H9 (cell line): ENCODE measurements around the gene ZNF618. TPM values are rescaled to one million over a fixed set of nuclear protein-coding genes. Genes with fewer than 3 reads are reported as not detected.

Experiments
- DNase-seq: peaks from one replicate; pipeline ENCODE4 v3.0.0-alpha.2; 2017
- H2AFZ ChIP-seq: one replicate; pipeline ENCODE4 v1.6.1; 2013; ENCODE audit warnings: mild to moderate bottlenecking, low read length, control low read depth, moderate library complexity
- H2AK5ac ChIP-seq: 2 replicates; pipeline ENCODE4 v1.6.1; 2013; ENCODE audit warnings: low read length, control low read depth, mixed read lengths; ENCODE audit not compliant: insufficient read length
- H2BK120ac ChIP-seq: one replicate; pipeline ENCODE4 v1.6.1; 2013; ENCODE audit warnings: low read depth, mild to moderate bottlenecking, low read length, control low read depth, inconsistent platforms; ENCODE audit not compliant: poor library complexity, severe bottlenecking
- H2BK12ac ChIP-seq: 2 replicates; pipeline ENCODE4 v1.6.1; 2013; ENCODE audit warnings: low read length, control low read depth, mixed read lengths, low read depth; ENCODE audit not compliant: insufficient read length
- H2BK15ac ChIP-seq: 2 replicates; pipeline ENCODE4 v1.6.1; 2013; ENCODE audit warnings: low read depth, low read length, control low read depth
- H2BK20ac ChIP-seq: one replicate; pipeline ENCODE4 v1.6.1; 2013; ENCODE audit warnings: low read depth, mild to moderate bottlenecking, low read length, control low read depth, inconsistent platforms; ENCODE audit not compliant: poor library complexity, severe bottlenecking
- H2BK5ac ChIP-seq: 2 replicates; pipeline ENCODE4 v1.6.1; 2013; ENCODE audit warnings: low read length, control low read depth, mixed read lengths; ENCODE audit not compliant: insufficient read length
- H3K14ac ChIP-seq: 2 replicates; pipeline ENCODE4 v1.6.1; 2013; ENCODE audit warnings: low read length, control low read depth; ENCODE audit not compliant: insufficient read depth
- H3K18ac ChIP-seq: 2 replicates; pipeline ENCODE4 v1.6.1; 2013; ENCODE audit warnings: low read depth, mild to moderate bottlenecking, mixed read lengths, low read length, control low read depth; ENCODE audit not compliant: insufficient read length
- H3K23ac ChIP-seq: 2 replicates; pipeline ENCODE4 v1.6.1; 2013; ENCODE audit warnings: low read length, control low read depth, mixed read lengths, low read depth; ENCODE audit not compliant: insufficient read length
- H3K23me2 ChIP-seq: 2 replicates; pipeline ENCODE4 v1.6.1; 2013; ENCODE audit warnings: low read depth, mild to moderate bottlenecking, mixed read lengths, low read length, control low read depth; ENCODE audit not compliant: insufficient read length, poor library complexity, severe bottlenecking
- H3K27ac ChIP-seq: 2 replicates; pipeline ENCODE4 v1.5.1; 2013; ENCODE audit warnings: low read length, control low read depth, mixed read lengths, low read depth; ENCODE audit not compliant: insufficient read length
- H3K27me3 ChIP-seq: 2 replicates; pipeline ENCODE4 v1.6.1; 2013; ENCODE audit warnings: low read length, control low read depth, inconsistent platforms; ENCODE audit not compliant: insufficient read depth
- H3K4ac ChIP-seq: 2 replicates; pipeline ENCODE4 v1.6.1; 2013; ENCODE audit warnings: low read depth, mild to moderate bottlenecking, control low read depth, inconsistent platforms, low read length, moderate library complexity
- H3K4me1 ChIP-seq: 2 replicates; pipeline ENCODE4 v1.6.1; 2013; ENCODE audit warnings: low read length, control low read depth, inconsistent platforms; ENCODE audit not compliant: insufficient read depth
- H3K4me2 ChIP-seq: 2 replicates; pipeline ENCODE4 v1.6.1; 2013; ENCODE audit warnings: low read length, control low read depth, mixed read lengths; ENCODE audit not compliant: insufficient read length, insufficient read depth
- H3K56ac ChIP-seq: 2 replicates; pipeline ENCODE4 v1.6.1; 2013; ENCODE audit warnings: low read depth, mild to moderate bottlenecking, mixed read lengths, low read length, control low read depth; ENCODE audit not compliant: insufficient read length
- H3K79me1 ChIP-seq: 2 replicates; pipeline ENCODE4 v1.6.1; 2013; ENCODE audit warnings: low read depth, mild to moderate bottlenecking, moderate library complexity, low read length, control low read depth, inconsistent platforms; ENCODE audit not compliant: insufficient read depth, poor library complexity, severe bottlenecking
- H3K79me2 ChIP-seq: 2 replicates; pipeline ENCODE4 v1.6.1; 2013; ENCODE audit warnings: low read length, control low read depth, inconsistent platforms; ENCODE audit not compliant: insufficient read depth
- H3K9ac ChIP-seq: 2 replicates; pipeline ENCODE4 v1.6.1; 2013; ENCODE audit warnings: low read length, control low read depth, mixed read lengths; ENCODE audit not compliant: insufficient read length; ENCODE audit errors: extremely low read depth
- H3K9me3 ChIP-seq: one replicate; pipeline ENCODE4 v1.6.1; 2013; ENCODE audit warnings: low read depth, low read length, inconsistent platforms; ENCODE audit not compliant: control insufficient read depth
- H3T11ph ChIP-seq: one replicate; pipeline ENCODE4 v1.6.1; 2013; ENCODE audit warnings: mild to moderate bottlenecking, low read length, control low read depth, inconsistent platforms
- H4K20me1 ChIP-seq: one replicate; pipeline ENCODE4 v1.6.1; 2013; ENCODE audit not compliant: control insufficient read depth, insufficient read length, insufficient read depth
- H4K5ac ChIP-seq: 2 replicates; pipeline ENCODE4 v1.6.1; 2013; ENCODE audit warnings: low read depth, mild to moderate bottlenecking, mixed read lengths, low read length, control low read depth; ENCODE audit not compliant: insufficient read length
- H4K8ac ChIP-seq: replicated peaks from 2 replicates; pipeline ENCODE4 v1.6.1; 2013; ENCODE audit warnings: low read length, control low read depth, mixed read lengths, low read depth; ENCODE audit not compliant: insufficient read length
- H4K91ac ChIP-seq: 2 replicates; pipeline ENCODE4 v1.6.1; 2013; ENCODE audit warnings: low read depth, mild to moderate bottlenecking, moderate library complexity, mixed read lengths, low read length, control low read depth; ENCODE audit not compliant: insufficient read length
- H3K27ac Mint-ChIP-seq, 3 experiments: 2 replicates in 2 of 3; 3 replicates in 1 of 3; pipeline ENCODE4 v1.8.0; 2020 to 2021; ENCODE audit warnings: mixed read lengths in 3 of 3, mild to moderate bottlenecking in 1 of 3, moderate library complexity in 1 of 3
- H3K27me3 Mint-ChIP-seq: 2 replicates; pipeline ENCODE4 v1.8.0; 2021; ENCODE audit warnings: low read depth, mild to moderate bottlenecking, moderate library complexity, mixed read lengths
- H3K36me3 Mint-ChIP-seq, 3 experiments: 2 replicates in 2 of 3; 3 replicates in 1 of 3; pipeline ENCODE4 v1.8.0; 2020 to 2021; ENCODE audit warnings: low read depth in 3 of 3, mixed read lengths in 3 of 3; ENCODE audit not compliant: insufficient read depth in 1 of 3
- H3K4me1 Mint-ChIP-seq, 2 experiments: 2 replicates each; pipeline ENCODE4 v1.8.0; 2020; ENCODE audit warnings: mixed read lengths in 2 of 2
- H3K4me3 Mint-ChIP-seq, 2 experiments: 2 replicates in 1 of 2; 3 replicates in 1 of 2; pipeline ENCODE4 v1.8.0; 2020 to 2021; ENCODE audit warnings: mild to moderate bottlenecking in 2 of 2, mixed read lengths in 2 of 2, moderate library complexity in 1 of 2
- H3K9me3 Mint-ChIP-seq, 2 experiments: 2 replicates in 1 of 2; 3 replicates in 1 of 2; pipeline ENCODE4 v1.8.0; 2020; ENCODE audit warnings: mild to moderate bottlenecking in 2 of 2, mixed read lengths in 2 of 2, moderate library complexity in 1 of 2
- WGBS: extraction: QIAGEN DNeasy Blood & Tissue Kit; methylation state at CpG from one replicate; pipeline ENCODE4 v1.1.7; 2013; ENCODE audit warnings: missing lambda C conversion rate, low lambda C conversion rate, mixed read lengths; ENCODE audit not compliant: insufficient read length; ENCODE audit errors: extremely low coverage; 5-methylcytosine and 5-hydroxymethylcytosine counted together
- total RNA-seq: library from RNA; stranded (reverse); gene quantifications from 2 replicates; pipeline ENCODE4 v1.2.1, GENCODE V29; 2021
- TF ChIP-seq, protein P1 (sequence below): fragments of 200-600 bp; sonication (generic); conservative IDR thresholded peaks from 3 replicates; pipeline ENCODE4 v1.8.0; 2021; ENCODE audit warnings: antibody characterized with exemption, mild to moderate bottlenecking

ZNF618 gene
- total RNA-seq, 1 experiment from 2014 or later = 13.6 TPM

DNA sequence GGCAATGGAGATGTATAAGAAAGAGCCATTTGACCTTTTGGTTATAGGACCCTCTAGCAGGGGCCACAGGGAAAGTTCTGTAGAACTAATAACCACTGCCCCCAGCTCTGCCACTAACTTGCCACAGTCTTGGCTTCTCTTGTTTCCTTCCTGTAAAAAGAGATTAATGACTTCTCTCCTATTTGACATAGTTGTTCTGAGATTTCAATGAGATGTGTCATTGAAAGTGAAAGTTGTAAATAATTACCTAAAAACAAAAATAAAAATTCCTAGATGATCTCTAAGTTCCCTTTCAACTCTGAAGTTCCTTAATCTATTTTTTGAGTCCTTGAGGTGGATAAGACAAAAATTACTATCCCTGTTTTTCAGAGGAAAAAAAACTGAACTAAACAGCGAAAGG lies 224.4 kb downstream of the ZNF618 start:
- no peak overlapping the region for H2BK12ac ChIP-seq
- H3K23me2 ChIP-seq = peaks cover 7% of the 10 kb centered on the region
- DNase-seq = no peak
- no peak overlapping the region for H3K18ac ChIP-seq
- H3K4ac ChIP-seq = no peak overlapping the region
- peaks cover 8 to 22% of the 10 kb centered on the region in 2 experiments for H3K4me1 Mint-ChIP-seq
- no peak overlapping the region for H3K27ac ChIP-seq
- no peak overlapping the region for H2BK120ac ChIP-seq
- H3K27ac Mint-ChIP-seq = no peak overlapping the region
- no peaks in the 10 kb centered on the region for H4K20me1 ChIP-seq
- H3K79me2 ChIP-seq = no peaks in the 10 kb centered on the region
- H4K8ac ChIP-seq = no peak overlapping the region
- no peak overlapping the region for H3T11ph ChIP-seq
- TF ChIP-seq, protein P1, sequence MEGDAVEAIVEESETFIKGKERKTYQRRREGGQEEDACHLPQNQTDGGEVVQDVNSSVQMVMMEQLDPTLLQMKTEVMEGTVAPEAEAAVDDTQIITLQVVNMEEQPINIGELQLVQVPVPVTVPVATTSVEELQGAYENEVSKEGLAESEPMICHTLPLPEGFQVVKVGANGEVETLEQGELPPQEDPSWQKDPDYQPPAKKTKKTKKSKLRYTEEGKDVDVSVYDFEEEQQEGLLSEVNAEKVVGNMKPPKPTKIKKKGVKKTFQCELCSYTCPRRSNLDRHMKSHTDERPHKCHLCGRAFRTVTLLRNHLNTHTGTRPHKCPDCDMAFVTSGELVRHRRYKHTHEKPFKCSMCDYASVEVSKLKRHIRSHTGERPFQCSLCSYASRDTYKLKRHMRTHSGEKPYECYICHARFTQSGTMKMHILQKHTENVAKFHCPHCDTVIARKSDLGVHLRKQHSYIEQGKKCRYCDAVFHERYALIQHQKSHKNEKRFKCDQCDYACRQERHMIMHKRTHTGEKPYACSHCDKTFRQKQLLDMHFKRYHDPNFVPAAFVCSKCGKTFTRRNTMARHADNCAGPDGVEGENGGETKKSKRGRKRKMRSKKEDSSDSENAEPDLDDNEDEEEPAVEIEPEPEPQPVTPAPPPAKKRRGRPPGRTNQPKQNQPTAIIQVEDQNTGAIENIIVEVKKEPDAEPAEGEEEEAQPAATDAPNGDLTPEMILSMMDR = no peak
- H3K9me3 ChIP-seq = no peaks in the 10 kb centered on the region
- H2BK15ac ChIP-seq = no peak overlapping the region
- H4K5ac ChIP-seq = no peak overlapping the region
- no peak overlapping the region for H2AK5ac ChIP-seq
- H3K27me3 ChIP-seq = peaks cover 3% of the 10 kb centered on the region; the same call in 1 of the 2 replicates
- H3K9me3 Mint-ChIP-seq = peaks cover 12% of the 10 kb centered on the region in 2 experiments
- no peaks in the 10 kb centered on the region for H3K79me1 ChIP-seq
- H2BK20ac ChIP-seq = no peak overlapping the region
- H2BK5ac ChIP-seq = no peak overlapping the region
- H2AFZ ChIP-seq = no peak overlapping the region
- no peak overlapping the region for H3K56ac ChIP-seq
- no peak overlapping the region for H3K9ac ChIP-seq
- H3K4me2 ChIP-seq = no peak overlapping the region
- no peak overlapping the region for H4K91ac ChIP-seq
- WGBS = no CpG with 5 or more reads among the region's 1 CpG
- H3K14ac ChIP-seq = no peak overlapping the region
- H3K4me3 Mint-ChIP-seq = no peak overlapping the region
- no peak overlapping the region for H3K23ac ChIP-seq
- H3K4me1 ChIP-seq = 0 out of 2 replicates have a peak, but pooled peaks cover 2% of the 10 kb centered on the region
- peaks cover 2 to 4% (median 3%) of the 10 kb centered on the region in 3 experiments; a peak in 4 of 7 replicates for H3K36me3 Mint-ChIP-seq
- H3K27me3 Mint-ChIP-seq = peaks cover 85% of the 10 kb centered on the region
